ENCODE data around the gene TMEM143.
"Not testable (repeated sequence)": the region's sequence is repeated elsewhere in the genome, so short reads cannot be mapped to it uniquely, and the experiment has no call there.

Gene TMEM143

DNA sequence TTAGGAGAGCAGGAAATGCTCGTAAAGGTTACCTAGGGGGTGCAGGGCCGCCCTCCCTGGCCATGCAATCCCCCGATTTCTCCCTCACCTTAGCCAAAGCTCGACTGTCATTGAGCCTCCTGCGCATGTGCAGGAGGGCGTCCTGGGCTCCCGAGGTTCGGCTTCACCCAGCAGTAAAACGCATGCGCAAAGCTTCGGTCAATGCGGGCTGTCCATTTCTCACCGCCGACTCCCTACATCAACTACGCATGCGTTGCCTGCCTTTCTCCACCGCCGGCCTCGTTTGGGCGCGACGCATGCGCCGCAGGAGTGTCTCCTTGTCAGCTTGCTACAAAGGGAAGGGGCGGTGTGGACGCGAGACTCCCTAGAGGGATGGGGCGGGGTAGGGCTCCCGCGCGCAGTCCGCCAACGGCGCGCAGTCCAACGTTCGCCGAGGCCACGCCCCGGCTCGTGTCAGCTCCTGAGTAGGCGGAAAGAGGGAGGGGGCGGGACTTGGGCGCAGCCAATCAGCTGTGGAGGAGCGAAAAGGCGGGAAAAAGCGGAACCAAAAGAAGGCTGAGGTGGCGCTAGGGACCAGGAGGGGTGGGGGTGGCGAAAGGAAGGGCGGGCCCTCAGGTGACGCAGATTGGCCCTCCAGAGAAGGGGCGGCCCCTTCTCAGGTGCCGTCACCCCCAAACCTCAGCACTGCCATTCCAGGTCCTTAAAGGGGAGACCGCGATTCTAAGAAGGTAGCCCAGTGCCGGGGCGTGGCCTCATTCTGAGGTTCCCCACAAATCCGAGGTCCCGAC lies at the start of gene TMEM143, which contains the start of gene SYNGR4:
Gene TMEM143, minus strand, starts transcription at position 131 of the 788 bp plus-strand sequence. Its CDS starts 20 bp downstream, at position 111.
Gene SYNGR4, plus strand, starts transcription at position 558 of the 788 bp plus-strand sequence. CDS start 1,476 bp downstream, outside the sequence.
- peak; percentile 99 for DNase-seq

DNA sequence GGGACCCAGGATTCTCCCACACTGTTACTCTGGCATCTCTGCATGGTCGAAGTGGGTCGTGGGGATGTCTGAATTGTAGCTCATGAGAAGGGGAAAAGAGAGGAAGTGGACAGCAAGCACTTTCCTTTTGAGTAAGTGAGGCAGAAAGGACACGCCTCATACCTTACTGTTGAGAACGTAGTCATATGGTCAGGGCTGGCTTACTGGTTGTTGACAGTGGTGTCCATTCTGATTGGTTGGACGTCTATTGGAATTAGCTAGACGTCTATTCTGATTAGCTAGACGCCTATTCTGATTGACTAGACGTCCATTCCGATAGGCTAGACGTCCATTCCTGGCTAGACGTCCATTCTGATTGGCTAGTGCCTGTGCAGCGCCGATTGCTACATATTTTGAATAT lies 42.1 kb upstream of the TMEM143 start:
- DNase-seq, result no peak

GRCh38 chr19:48405010-48405659 lies 41.4 kb upstream of the TMEM143 start:
- DNase-seq, result no peak

GRCh38 chr19:48403606-48404005 lies 39.9 kb upstream of the TMEM143 start:
- peak in 1 of 2 experiments; percentile 11 for DNase-seq

DNA sequence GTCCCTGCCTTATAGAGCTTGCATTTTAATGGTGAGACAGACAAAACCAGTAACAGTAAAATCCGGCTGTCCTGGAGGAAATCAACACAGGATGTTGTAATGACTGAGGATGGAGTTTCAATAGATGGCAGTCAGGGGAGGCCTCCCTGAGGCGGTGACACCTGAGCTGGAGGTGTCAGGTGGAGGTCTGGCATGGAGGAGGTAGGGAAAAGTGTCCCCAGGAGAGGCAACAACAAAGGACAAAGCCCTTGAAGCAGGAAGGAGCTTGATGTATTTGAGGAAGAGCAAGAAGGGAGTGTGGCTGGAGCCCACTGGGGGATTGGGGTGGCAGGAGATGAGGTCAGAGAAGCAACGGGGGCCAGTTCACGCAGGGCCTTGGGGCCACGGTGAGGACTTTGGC lies 37.5 kb upstream of the TMEM143 start:
- DNase-seq, result peak in 1 of 2 experiments; percentile 8

DNA sequence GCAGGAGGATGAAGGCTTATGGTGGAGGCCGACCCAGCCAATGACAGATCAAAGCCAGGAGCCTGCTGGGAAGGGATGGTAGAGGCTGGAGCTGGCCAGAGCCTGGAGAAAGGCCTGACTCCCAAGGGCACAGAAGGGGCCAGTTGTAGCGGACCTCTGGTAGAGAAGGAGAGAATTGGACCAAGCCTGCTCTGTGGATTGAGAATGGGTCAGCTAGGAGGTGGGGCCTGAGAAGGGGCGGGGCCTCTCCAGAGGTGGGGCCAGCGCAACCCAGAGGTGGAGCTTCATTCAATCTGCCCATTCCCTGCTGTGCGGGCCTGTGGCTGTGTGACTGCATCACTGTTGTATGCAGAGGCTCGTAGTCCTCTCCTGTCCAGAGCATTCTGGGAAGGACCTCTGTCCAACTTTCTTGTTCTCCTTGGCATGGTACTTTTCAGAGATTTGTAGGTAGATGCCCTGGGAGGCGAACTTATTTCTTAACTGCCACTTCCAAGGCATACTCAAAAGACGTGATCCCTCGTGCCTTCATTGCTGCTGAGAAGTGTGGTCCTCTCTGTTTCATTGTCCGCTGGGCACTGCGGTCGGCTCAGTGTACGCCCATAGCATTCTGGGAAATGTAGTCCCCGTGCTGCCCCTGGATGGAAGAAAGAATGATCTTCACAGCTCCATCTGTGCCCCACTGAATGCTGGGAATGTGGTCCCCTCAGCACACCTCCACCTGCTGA lies 36.4 kb upstream of the TMEM143 start:
- DNase-seq, result peak in 1 of 2 experiments; percentile 21

DNA sequence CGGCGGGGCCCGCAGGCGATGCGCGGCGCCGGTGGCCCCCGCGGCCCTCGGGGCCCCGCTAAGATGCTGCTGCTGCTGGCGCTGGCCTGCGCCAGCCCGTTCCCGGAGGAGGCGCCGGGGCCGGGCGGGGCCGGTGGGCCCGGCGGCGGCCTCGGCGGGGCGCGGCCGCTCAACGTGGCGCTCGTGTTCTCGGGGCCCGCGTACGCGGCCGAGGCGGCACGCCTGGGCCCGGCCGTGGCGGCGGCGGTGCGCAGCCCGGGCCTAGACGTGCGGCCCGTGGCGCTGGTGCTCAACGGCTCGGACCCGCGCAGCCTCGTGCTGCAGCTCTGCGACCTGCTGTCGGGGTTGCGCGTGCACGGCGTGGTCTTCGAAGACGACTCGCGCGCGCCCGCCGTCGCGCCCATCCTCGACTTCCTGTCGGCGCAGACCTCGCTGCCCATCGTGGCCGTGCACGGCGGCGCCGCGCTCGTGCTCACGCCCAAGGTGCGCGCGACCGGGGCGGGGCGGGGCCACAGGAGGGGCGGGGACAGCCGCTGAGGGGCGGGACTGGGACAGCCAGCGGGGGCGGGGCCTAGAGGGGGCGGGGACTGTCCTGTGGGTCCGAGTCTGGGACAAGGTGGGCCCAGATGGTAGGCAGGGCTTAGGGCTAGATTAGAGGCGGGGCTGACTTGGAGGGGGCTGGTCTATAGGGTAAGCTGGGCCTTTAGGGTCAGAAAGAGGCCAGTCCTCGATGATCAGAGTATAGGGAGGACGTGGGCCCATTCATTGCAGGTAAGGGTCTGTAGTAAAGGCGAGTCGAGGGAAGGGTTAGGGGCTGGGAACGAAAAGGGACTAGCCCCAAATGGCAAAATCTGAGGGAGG lies 34.9 kb upstream of the TMEM143 start:
- peak; percentile 70 to 81 for DNase-seq

GRCh38 chr19:48398102-48398374 lies 34.3 kb upstream of the TMEM143 start:
- DNase-seq, result no peak

DNA sequence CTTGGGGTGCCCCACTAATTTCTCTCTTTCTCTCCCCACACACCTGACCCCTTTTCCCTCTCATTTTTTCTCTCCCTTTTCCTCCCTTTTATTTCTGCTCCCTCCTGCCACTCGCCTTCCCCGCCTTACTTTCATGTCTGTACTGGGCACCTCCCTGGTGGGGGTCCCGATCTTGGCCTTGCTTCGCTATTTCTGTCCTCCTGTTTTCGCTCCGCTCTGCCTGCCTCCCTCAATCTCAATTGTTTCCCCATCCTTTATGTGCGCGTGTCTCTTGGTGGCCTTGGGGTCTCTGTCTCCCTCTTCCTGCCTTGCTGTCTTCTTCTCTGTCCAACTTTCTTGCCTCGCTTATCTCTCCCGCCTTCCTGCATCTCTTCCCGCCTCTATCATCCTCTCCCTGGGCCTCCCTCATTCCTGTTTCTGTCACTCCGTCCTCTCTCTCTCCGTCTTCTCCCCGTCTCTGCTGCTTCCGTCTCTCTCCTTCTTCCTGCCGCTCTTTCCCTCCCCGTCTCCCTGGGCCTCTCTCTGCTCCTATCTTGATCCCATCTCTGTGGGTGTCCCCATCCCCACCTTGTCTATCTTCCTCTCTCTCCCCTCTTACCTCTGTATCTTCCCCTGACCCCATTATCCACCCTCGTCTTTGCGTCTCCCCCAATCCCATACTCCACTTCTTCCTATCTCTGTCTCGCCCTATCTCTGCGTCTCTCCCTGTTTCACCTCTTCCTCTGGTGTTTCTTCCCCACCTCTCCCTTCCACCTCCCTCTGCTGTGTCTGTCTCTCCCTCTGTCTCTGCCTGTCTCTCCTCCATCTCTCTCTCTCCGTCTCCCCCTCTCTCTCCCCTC lies 33.7 kb upstream of the TMEM143 start:
- DNase-seq, result no peak

DNA sequence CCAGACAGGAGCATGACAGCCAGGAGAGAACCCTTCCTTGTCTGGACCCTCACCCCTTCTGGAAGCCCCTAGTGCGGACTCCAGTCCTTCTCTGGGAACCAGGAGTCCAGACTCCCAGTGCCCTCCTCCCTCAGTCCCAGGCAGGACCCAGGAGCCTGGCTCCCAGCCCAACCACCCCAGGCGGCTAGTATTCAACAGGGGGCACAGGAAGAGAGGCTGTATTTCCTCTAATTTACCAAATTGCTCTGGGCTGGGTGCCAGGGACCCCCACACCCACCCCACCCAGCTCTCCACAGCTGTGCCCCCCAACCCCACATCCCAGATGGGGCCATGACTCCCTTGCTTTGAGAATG lies 33.1 kb upstream of the TMEM143 start:
- DNase-seq, result peak in 1 of 2 experiments; percentile 36

DNA sequence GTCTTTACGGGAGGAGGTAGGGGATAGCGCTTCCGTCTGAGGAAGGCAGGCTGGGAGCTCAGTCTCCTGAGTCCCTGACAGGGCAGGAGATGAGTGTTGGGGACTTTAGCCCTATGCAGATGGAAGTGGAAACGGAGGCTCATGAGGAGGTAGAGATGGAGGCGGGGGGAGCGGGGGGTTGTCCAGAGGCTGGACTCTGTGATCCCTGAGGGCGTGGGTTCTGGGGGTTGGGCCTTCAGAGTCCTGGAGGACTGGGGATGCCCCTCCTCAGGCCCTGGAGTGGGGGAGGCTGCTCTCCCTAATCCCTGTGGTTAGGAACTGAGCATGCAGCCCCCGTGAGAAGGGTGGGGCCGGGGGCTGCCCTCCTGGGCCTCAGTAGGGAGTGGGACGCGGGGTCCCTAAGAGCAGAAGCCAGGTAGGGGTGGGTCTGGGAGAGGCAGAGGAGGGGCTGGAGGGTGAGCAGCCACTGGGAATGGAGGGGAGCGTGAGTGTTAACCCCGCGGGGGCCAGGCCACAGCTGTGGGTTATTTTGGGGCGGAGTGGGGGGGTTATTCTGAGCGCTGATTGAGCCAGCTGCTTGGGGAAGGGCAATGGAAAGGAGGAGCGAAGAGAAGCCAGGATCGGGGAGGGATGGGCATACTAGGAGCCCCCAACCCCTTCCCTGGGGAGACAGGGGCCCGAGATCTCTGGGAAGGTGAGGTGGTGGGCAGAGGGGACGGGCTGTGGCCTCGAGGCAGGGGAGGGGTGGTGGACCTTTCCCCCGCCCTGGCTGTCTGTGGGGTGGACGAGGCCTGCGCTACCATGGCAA lies 32.5 kb upstream of the TMEM143 start:
- DNase-seq, result no peak

DNA sequence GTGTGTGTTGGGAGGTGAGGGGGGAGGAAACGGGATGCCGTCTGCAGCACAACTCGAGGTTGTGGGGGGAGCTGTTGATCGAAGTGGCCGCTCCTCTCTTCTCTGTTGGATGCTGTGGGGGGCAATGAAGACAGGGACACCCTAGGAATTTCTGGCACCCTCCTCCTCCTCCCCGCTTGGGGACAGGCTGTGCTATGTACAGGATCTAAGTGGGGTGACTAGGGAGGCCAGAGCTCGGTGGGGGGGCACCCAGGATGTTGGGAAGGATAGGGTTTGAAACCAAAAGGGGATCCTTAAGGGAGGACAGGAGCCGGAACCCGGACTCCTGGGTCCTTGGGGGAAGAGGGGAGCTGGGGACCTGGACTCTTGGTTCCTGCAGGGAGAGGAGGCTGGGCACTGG lies 31.8 kb upstream of the TMEM143 start:
- no peak for DNase-seq

DNA sequence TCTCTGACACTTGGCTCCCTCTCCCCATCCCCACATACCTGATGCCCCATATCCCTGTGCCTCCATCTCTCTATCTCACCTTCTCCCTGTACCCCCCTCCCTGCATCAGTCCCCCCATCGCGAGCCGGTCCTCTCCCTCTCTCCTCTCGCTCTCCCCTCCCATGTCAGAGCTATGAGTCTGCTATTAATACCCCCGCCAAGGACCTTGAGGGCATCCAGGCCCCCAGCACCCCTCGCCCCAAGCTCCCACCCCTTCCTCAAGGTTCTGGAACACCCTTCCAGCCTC lies 31.4 kb upstream of the TMEM143 start:
- no peak for DNase-seq

- no peak for DNase-seq
These were observed 30.8 kb upstream of the TMEM143 start for GRCh38 chr19:48394331-48395169.

DNA sequence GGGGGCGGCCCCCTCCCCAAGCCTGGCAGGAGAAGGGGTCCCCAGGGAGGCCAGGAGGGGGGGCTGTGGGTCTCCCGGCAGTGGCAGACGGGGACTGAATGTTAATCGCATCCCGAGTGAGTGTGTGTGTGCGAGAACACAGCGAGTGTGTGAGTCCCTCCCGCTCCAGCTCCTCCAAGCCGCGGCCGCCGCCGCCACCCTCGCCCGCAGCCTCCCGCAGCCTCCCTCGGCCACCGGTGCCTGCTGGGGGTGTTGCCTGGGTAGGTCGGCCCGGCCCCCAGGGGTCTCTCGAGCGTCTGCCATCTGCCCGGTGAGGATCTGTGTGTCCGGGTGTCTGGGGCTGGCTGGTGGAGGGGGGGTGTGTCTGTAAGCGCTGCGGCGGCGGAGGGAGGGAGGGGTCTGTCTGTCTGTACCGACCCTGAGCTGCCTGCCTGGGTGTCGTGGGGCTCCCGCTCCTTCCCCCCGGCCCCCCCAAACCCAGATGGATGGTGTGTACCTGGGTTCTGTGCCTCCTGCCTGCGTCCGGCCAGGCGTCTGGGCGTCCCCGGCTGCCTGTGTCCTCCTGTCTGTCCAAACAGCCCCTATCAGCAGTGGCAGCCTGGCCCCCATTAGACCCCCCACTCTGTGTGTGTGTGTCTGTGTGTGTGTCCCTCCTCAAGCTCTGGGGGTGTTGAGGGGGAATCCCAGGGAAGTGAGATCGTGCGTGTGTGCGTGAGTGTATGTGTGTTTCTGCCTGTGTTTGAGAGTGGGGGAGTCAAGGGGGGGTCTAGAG lies 30.0 kb upstream of the TMEM143 start, which contains the start of gene GRIN2D:
Gene GRIN2D, plus strand, starts transcription at position 110 of the 772 bp plus-strand sequence. CDS start 4,725 bp downstream, outside the sequence.
- DNase-seq, result no peak

- no peak for DNase-seq
These were observed 29.3 kb upstream of the TMEM143 start for GRCh38 chr19:48392860-48393558.

GRCh38 chr19:48392006-48392344 lies 28.2 kb upstream of the TMEM143 start:
- DNase-seq, result not testable (repeated sequence)

DNA sequence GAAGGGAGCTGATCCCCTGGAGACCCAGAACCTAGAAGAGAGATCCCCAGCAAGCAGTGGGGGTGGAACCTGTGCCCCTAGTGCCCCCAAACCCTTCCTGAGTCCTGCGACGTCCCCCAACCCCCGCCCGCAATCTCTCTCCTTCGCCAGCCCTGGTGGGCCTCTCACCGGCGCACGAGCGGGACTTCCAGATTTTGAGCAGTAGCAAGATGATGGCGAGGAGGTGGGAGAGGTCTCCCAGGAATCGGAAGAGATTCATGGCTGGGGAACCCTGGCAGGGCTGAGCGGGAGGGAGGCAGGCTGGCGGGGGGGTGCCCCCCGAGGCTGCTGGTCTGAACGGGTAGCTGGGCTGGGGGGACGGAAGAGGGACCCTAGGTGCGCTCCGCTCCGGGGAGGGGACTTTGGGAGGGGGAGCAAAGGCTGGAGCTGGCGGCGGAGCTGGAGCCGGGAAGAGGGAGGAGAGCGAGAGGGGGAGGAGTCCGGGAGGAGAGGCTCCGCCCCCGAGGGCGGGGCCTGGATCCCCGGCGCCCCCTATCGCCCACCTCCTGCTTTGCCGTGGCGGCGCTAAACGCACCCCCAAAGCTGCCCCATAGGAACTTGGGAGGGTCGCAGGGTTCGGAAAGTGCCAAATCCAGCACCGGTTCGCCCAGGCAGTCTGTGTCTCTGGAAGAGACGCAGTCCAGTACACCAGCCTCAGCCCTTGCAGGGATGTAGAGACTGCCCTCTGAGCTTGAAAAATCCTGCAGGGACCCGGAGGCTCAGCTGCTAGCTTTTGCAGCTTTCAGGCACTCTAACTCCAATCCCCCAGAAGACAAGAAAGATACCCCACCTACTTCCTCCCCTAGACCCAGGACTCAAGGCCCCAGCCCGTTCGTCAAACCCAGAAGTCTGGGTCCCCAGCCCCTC lies 27.6 kb upstream of the TMEM143 start, which contains the start of gene KDELR1:
Gene KDELR1, minus strand, starts transcription at position 452 of the 906 bp plus-strand sequence. Its CDS starts 193 bp downstream, at position 259.
- DNase-seq, result peak; percentile 36 to 57

Measured in NCI-H2081 (cell line).